ENCODE results near the gene CWF19L1. TPM values are rescaled to one million over a fixed set of nuclear protein-coding genes. Genes with fewer than 3 reads are reported as not detected.
A peak's percentile ranks its signal among the peaks of the same experiment; 100 is the strongest.

Gene CWF19L1
- total and polyA plus RNA-seq, 2 of the 13 experiments (the other 11 are each of a cell fraction or from before 2014, with no cell fraction given), result 13.6 to 42.1 TPM

DNA sequence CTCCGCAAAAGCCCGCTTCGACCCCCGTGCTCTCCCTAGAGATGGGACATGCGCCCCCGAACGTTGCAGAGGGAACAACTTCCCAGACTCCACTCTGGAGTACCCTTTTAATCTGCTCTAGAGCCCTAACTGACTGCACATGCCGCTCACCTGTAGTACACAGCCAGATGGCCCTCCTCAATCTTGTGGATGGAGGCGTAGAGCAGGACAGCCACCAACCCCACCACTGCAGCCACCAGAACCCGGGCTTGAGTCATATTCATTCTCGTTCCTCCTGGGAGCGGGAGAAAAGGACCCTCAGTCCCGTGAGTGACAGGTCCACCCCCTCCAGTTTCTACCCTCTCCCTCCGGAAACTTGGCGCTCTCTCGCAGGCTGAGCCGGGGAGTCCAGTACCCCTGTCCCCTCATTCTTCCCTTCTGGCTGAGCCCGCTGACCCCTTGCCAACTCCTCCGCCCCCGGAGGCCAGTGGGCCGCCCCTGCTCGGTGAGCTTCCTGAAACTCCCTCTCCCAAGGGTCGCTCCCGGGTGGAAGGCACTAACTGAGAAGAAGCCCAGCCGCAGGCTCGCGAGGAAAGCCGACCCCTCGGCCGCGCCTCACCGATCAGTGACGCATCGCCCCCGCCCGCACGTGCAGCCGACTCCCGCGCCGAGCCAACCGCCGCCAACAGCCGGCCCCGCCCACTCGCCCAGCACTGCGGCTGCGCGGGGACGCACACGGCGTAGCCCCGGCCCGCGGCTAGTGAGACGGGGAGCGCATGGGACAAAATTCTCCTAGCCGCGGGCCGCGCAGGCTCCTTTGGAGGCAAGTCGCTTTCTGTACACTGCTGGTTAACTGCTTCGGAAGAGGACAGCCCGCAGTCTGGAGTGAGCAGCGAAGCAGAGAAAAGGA is 81.8 kb downstream of the CWF19L1 start, which contains the start of gene ERLIN1 (continued):
- peak; percentile 85 for TF ChIP-seq ZBTB7B (CRISPR knock-in tag; IDR thresholded peaks at IDR 0.05)
- TF ChIP-seq MYNN (CRISPR knock-in tag; IDR thresholded peaks at IDR 0.05; ENCODE audit: low read depth), result 0 out of 2 replicates have a peak, but pooled peaks have one; percentile 32
- no peak for TF ChIP-seq HHEX (CRISPR knock-in tag; IDR thresholded peaks at IDR 0.05)
- TF ChIP-seq KMT2B (CRISPR knock-in tag; IDR thresholded peaks at IDR 0.05), result peak; percentile 92
- TF ChIP-seq ZNF549 (CRISPR knock-in tag; IDR thresholded peaks at IDR 0.05), result peak; percentile 39; the same call in 1 of the 2 replicates
- TF ChIP-seq RARA (CRISPR knock-in tag; IDR thresholded peaks at IDR 0.05), result peak; percentile 50
- TF ChIP-seq ZBTB34 (CRISPR knock-in tag; IDR thresholded peaks at IDR 0.05), result 0 out of 2 replicates have a peak, but pooled peaks have one; percentile 53
- TF ChIP-seq THYN1 (CRISPR knock-in tag; IDR thresholded peaks at IDR 0.05; ENCODE audit: borderline replicate concordance, low read depth), result no peak
- TF ChIP-seq IRF2 (CRISPR knock-in tag; IDR thresholded peaks at IDR 0.05), result peak; percentile 89; the same call in 1 of the 2 replicates
- peak; percentile 28; the same call in 1 of the 2 replicates for TF ChIP-seq ZNF12 (CRISPR knock-in tag; IDR thresholded peaks at IDR 0.05)
- TF ChIP-seq XRCC5 (optimal IDR thresholded peaks at IDR 0.05; ENCODE audit: low read length), result peak; percentile 67
- TF ChIP-seq SRY (CRISPR knock-in tag; IDR thresholded peaks at IDR 0.05), result no peak; the same call in 1 of the 2 replicates
- TF ChIP-seq ZNF275 (CRISPR knock-in tag; IDR thresholded peaks at IDR 0.05; ENCODE audit: borderline replicate concordance), result no peak
- TF ChIP-seq ZNF234 (CRISPR knock-in tag; conservative IDR thresholded peaks at IDR 0.05), result no peak; the same call in 1 of the 2 replicates
- TF ChIP-seq DMAP1 (CRISPR knock-in tag; IDR thresholded peaks at IDR 0.05), result peak; percentile 89
- peak; percentile 87 for TF ChIP-seq PHF20 (CRISPR knock-in tag; IDR thresholded peaks at IDR 0.05)
- TF ChIP-seq ZNF775 (CRISPR knock-in tag; IDR thresholded peaks at IDR 0.05; ENCODE audit: borderline replicate concordance), result no peak
- peak; percentile 73; the same call in 1 of the 2 replicates for TF ChIP-seq FOXM1 (CRISPR knock-in tag; IDR thresholded peaks at IDR 0.05)
- TF ChIP-seq SIN3B (IDR thresholded peaks at IDR 0.05; ENCODE audit: low read length), result no peak
- TF ChIP-seq ZFP36 (IDR thresholded peaks at IDR 0.05; ENCODE audit: borderline replicate concordance, low read depth, low read length, partially characterized antibody), result no peak
- TF ChIP-seq, protein P1, sequence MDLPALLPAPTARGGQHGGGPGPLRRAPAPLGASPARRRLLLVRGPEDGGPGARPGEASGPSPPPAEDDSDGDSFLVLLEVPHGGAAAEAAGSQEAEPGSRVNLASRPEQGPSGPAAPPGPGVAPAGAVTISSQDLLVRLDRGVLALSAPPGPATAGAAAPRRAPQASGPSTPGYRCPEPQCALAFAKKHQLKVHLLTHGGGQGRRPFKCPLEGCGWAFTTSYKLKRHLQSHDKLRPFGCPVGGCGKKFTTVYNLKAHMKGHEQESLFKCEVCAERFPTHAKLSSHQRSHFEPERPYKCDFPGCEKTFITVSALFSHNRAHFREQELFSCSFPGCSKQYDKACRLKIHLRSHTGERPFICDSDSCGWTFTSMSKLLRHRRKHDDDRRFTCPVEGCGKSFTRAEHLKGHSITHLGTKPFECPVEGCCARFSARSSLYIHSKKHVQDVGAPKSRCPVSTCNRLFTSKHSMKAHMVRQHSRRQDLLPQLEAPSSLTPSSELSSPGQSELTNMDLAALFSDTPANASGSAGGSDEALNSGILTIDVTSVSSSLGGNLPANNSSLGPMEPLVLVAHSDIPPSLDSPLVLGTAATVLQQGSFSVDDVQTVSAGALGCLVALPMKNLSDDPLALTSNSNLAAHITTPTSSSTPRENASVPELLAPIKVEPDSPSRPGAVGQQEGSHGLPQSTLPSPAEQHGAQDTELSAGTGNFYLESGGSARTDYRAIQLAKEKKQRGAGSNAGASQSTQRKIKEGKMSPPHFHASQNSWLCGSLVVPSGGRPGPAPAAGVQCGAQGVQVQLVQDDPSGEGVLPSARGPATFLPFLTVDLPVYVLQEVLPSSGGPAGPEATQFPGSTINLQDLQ (CRISPR knock-in tag; IDR thresholded peaks at IDR 0.05), result peak; percentile 91
- TF ChIP-seq AKAP8 (CRISPR knock-in tag; IDR thresholded peaks at IDR 0.05), result peak; percentile 70
- no peak; the same call in none of the 2 replicates for TF ChIP-seq CSRNP1 (CRISPR knock-in tag; IDR thresholded peaks at IDR 0.05)
- no peak for TF ChIP-seq NFIB (CRISPR knock-in tag; IDR thresholded peaks at IDR 0.05; ENCODE audit: borderline replicate concordance)

All from HepG2 (cell line).